Measurements from ENCODE around the gene ZNF563. TPM values are rescaled to one million over a fixed set of nuclear protein-coding genes. Genes with fewer than 3 reads are reported as not detected.

The ZNF563 gene
- total RNA-seq, 1 experiment from 2014 or later, result 0.26 TPM

- Histone ChIP-seq H3K36me3 (ENCODE audit: insufficient read depth, low read length, poor library complexity, severe bottlenecking) (peaks cover 3% of the 10 kb centered on the region), H3K4me1 (ENCODE audit: insufficient read depth, low read length, poor library complexity, severe bottlenecking) (no peaks in the 10 kb centered on the region), H3K27me3 (replicated peaks; ENCODE audit: insufficient read depth, low read depth, low read length, poor library complexity) (no peaks in the 10 kb centered on the region), H3K27ac (ENCODE audit: low read depth, low read length, poor library complexity, severe bottlenecking) (no peak overlapping the region), H3K9me3 (ENCODE audit: low read depth, low read length, poor library complexity, severe bottlenecking) (peaks cover 10% of the 10 kb centered on the region), H3K4me3 (ENCODE audit: low read depth, low read length, poor library complexity, severe bottlenecking) (no peak overlapping the region)
- TF ChIP-seq CTCF (conservative IDR thresholded peaks at IDR 0.05; ENCODE audit: low read depth, low read length) (no peak), EZH2 (IDR thresholded peaks at IDR 0.05; ENCODE audit: borderline replicate concordance, low read depth, low read length, poor library complexity, severe bottlenecking) (no peak)
- intact Hi-C loops (cut with micrococcal nuclease; ENCODE audit: unreplicated experiment), result no loop called here
- no TSS peak for BruUV-seq (replicated peaks)
- DNase-seq (ENCODE audit: low spot score), result no peak
- CTCF ChIA-PET, result no interaction called here
- POLR2A ChIA-PET (ENCODE audit: low non-redundant PET), result no interaction called here
Measured at GRCh38 chr19:12278713-12279112, 54.7 kb downstream of the ZNF563 start.

- H3K9me3 ChIP-seq (ENCODE audit: low read depth, low read length, poor library complexity, severe bottlenecking), result peaks cover 45% of the 10 kb centered on the region
- no peak overlapping the region for H3K4me3 ChIP-seq (ENCODE audit: low read depth, low read length, poor library complexity, severe bottlenecking)
- no peaks in the 10 kb centered on the region for H3K4me1 ChIP-seq (ENCODE audit: insufficient read depth, low read length, poor library complexity, severe bottlenecking)
- DNase-seq (ENCODE audit: low spot score), result no peak
- no peaks in the 10 kb centered on the region for H3K27me3 ChIP-seq (replicated peaks; ENCODE audit: insufficient read depth, low read depth, low read length, poor library complexity)
- ChIA-PET POLR2A (ENCODE audit: low non-redundant PET) (interaction anchor here (0.7 kb wide), 1 partner anchor 111 kb away, joined by 14 read pairs; no protein-coding TSS in a partner anchor), CTCF (no interaction called here)
- H3K27ac ChIP-seq (ENCODE audit: low read depth, low read length, poor library complexity, severe bottlenecking), result no peak overlapping the region
- intact Hi-C loops (cut with micrococcal nuclease; ENCODE audit: unreplicated experiment), result no loop called here
- no peak for TF ChIP-seq EZH2 (IDR thresholded peaks at IDR 0.05; ENCODE audit: borderline replicate concordance, low read depth, low read length, poor library complexity, severe bottlenecking)
- TF ChIP-seq CTCF (conservative IDR thresholded peaks at IDR 0.05; ENCODE audit: low read depth, low read length), result no peak
- BruUV-seq (replicated peaks), result no TSS peak
- H3K36me3 ChIP-seq (ENCODE audit: insufficient read depth, low read length, poor library complexity, severe bottlenecking), result peaks cover 12% of the 10 kb centered on the region
Measured at GRCh38 chr19:12272980-12273901, 60.2 kb downstream of the ZNF563 start.

- Histone ChIP-seq H3K27me3 (replicated peaks; ENCODE audit: insufficient read depth, low read depth, low read length, poor library complexity) (no peaks in the 10 kb centered on the region), H3K9me3 (ENCODE audit: low read depth, low read length, poor library complexity, severe bottlenecking) (peaks cover 45% of the 10 kb centered on the region), H3K36me3 (ENCODE audit: insufficient read depth, low read length, poor library complexity, severe bottlenecking) (peaks cover 12% of the 10 kb centered on the region), H3K4me3 (ENCODE audit: low read depth, low read length, poor library complexity, severe bottlenecking) (no peak overlapping the region), H3K4me1 (ENCODE audit: insufficient read depth, low read length, poor library complexity, severe bottlenecking) (no peaks in the 10 kb centered on the region), H3K27ac (ENCODE audit: low read depth, low read length, poor library complexity, severe bottlenecking) (no peak overlapping the region)
- BruUV-seq (replicated peaks), result TSS peak; percentile 32
- no peak for DNase-seq (ENCODE audit: low spot score)
- POLR2A ChIA-PET (ENCODE audit: low non-redundant PET), result no interaction called here
- intact Hi-C loops (cut with micrococcal nuclease; ENCODE audit: unreplicated experiment), result no loop called here
- TF ChIP-seq CTCF (conservative IDR thresholded peaks at IDR 0.05; ENCODE audit: low read depth, low read length) (no peak), EZH2 (IDR thresholded peaks at IDR 0.05; ENCODE audit: borderline replicate concordance, low read depth, low read length, poor library complexity, severe bottlenecking) (no peak)
- CTCF ChIA-PET, result no interaction called here
Measured at GRCh38 chr19:12272386-12272785, 61.0 kb downstream of the ZNF563 start.
